ENCODE data around the gene ALG12.

DNA sequence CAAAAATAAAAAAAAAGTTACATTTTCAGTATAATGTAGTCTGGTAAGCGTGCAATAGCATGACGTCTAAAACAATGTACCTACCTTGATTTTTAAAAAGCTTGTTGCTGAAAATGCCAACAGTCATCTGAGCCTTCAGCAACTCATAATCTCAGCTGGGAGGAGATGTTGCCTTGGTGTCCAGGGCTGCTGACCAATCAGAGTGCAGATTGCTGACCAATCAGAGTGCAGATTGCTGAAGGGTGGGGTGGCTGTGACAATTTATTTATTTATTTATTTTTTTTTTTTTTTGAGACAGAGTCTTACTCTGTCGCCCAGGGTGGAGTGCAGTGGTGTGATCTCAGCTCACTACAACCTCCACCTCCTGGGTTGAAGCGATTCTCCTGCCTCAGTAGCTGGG is 46.8 kb downstream of the ALG12 start:
- TF ChIP-seq POLR2AphosphoS5 (IDR thresholded peaks at IDR 0.05; ENCODE audit: low read depth, low read length), result no peak
- no peak for TF ChIP-seq POLR2A (IDR thresholded peaks at IDR 0.05; ENCODE audit: low read depth, low read length)
